ENCODE measurements around the gene CALHM3. TPM values are rescaled to one million over a fixed set of nuclear protein-coding genes. Genes with fewer than 3 reads are reported as not detected.

CALHM3 gene
- total RNA-seq, 1 experiment from 2014 or later = 0.29 TPM

DNA sequence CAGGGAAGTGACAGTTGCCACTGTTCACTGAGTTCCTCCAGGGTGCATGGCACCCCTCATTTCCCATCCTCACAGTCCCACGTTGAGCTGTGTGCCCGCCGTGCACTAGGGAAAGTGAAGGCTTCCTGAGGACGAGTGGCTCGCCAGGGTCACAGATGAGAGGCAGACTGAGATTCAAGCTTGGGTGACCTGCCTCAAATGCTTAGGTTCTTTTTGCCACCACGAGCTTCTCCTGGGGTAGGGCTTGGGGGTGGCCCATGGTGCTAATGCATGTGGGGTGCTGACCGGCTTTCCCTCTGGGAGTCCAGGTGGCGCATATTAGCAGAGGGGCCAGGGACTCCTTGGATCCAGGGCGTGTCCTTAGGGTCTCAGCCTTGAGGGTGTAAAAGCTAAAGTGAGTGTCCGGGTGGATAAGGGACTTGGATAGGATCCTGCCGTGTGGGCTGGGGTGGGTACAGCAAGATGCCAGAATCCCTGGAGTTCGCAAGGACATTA lies 28.8 kb downstream of the CALHM3 start:
- DNase-seq (ENCODE audit: low read depth) = no peak

DNA sequence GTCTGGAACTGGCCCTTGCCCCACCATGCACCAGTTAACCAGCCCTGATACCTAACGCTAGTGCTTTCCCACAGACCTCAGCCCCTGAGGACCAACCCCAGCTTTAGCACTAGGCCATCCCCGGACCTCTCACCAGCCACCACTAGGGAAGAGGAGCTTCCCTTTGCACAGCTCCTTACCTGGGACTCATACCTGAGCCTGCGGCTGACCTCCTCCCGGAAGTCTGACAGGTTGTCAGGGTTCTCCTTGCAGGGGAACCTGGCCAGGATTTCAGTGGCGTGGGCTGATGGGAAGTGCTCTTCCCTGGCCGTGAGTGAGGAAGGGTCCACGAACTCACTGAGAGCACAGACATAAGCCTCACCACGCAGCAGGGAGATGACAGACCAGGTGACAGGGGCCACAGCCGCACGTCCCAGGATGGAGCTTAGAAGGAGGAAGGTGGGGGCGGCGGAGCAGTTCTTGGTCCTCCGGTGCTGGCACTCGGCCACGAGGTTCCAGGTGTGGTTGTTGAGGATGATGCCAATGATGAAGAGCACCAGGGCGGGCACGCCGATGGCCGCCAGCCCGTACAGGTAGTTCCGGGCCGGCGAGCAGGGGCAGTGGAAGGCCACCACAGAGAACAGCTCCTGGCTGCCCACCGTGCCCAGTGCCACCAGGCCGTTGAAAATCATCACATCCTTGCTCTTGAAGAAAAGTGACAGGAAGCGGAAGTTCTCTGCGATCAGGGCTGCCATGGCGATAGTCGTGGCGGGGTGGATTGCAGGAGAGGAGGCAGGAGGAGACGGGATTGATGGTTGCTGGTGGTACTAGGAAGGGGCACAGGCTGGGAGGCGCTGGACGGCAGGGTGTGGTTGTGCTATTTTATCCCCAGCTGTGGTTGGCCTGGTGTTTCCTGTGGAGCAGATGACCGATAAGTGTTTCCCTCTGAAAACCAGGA lies 29.6 kb downstream of the CALHM3 start:
- no peak for DNase-seq (ENCODE audit: low read depth)

DNA sequence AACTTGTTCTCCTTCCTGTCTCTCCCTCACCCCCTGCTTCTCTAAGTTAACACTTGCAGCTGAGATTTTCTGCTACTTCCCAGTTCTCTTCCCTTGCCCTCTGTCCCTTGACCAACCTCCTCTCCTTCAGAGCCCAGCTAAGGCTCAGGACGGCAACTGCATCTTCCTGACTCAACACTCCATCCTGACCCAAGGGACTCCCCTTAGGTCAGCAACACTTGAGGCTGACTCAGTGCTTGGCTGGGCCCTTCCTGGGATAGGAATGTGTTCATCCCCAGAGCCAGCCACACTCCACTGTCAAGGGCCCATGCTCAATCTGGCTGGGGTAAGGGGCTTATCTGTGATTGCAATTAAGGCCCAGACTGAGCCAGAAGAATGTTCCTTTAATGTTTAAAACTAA lies 30.3 kb downstream of the CALHM3 start:
- DNase-seq (ENCODE audit: low read depth) = peak; percentile 67

- no peak for DNase-seq (ENCODE audit: low read depth)
Measured at GRCh38 chr10:103447187-103447586, 31.9 kb downstream of the CALHM3 start.

GRCh38 chr10:103445767-103446567 lies 33.1 kb downstream of the CALHM3 start:
- DNase-seq (ENCODE audit: low read depth) = no peak

DNA sequence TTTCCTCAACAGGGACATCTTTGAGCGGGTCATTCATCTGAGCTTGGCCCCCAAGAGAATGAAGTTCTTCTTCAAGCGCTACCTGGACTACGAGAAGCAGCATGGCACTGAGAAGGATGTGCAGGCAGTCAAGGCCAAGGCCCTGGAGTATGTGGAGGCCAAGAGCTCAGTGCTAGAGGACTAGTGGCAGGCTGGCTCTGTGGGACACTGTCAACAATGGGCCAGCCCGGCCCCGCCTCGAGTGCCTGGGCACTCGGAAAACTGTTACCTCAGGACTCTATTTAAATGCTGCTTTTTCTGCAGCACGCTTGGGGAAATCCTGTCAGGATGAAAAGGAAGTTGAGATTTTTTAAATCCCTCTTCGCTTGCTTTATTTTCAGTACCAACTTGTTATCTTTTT lies 33.7 kb downstream of the CALHM3 start:
- DNase-seq (ENCODE audit: low read depth) = no peak

DNA sequence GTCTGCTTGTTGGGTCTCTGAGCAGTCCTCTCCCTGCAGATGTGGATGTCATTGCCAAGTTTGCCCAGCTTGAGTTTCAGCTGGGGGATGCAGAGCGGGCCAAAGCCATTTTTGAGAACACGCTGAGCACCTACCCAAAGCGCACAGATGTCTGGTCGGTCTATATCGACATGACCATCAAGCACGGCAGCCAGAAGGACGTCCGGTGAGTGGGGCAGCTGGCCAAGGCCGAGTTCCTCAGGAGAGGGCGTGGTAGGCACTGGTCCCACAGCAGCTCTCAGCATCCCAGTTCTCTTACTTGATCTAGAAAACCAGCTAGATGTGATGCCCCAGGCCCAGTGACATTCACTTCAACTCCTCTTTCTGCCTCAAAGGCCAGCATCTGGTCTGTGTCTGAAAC lies 34.6 kb downstream of the CALHM3 start:
- no peak for DNase-seq (ENCODE audit: low read depth)

DNA sequence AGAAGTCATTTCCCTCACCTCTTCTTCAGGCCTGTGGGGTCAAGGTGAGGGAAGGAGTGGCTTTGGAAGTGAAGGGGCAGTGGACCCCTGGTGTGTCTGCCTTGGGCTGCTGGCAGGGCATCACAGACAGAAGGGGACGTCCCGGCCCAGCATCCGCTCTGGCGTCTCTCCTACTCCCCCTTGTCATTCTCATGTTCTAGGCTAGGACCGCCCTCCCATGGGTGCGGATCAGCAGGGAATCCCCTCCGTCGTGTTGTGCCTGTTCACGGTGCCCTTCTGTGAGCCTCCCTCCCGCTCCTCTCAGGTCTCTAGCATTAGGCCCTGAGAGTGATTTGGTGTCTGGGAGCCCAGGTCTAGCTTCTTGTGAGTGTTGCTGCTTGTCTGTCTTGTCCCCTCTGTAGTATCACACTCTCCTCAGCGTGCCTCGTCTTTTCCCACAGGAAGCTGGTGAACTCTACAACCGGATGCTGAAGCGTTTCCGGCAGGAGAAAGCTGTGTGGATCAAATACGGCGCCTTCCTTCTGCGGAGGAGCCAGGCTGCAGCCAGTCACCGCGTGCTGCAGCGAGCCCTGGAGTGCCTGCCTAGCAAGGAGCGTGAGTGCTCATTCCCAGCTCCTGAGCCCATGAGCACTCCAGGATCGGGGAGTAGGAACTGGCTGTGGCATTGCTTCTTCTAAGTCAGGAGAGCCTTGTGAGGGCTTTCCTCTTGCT lies 35.4 kb downstream of the CALHM3 start:
- no peak for DNase-seq (ENCODE audit: low read depth)

GRCh38 chr10:103442031-103442461 lies 37.0 kb downstream of the CALHM3 start:
- peak; percentile 41 for DNase-seq (ENCODE audit: low read depth)

- DNase-seq (ENCODE audit: low read depth) = no peak
Measured at GRCh38 chr10:103441611-103442010, 37.4 kb downstream of the CALHM3 start.

DNA sequence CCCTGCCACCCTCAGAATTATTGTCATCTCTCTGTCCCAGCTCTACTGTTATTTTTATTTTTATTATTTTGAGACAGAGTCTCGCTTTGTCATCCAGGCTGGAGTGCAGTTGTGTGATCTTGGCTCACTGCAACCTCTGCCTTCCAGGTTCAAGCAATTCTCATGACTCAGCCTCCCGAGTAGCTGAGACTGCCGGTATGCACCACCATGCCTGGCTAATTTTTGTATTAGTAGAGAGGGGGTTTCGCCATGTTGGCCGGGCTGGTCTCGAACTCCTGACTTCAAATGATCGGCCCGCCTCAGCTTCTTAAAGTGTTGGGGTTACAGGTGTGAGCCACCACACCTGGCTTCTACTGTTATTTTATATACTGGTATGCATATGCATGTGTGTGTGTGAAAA lies 37.8 kb downstream of the CALHM3 start:
- no peak for DNase-seq (ENCODE audit: low read depth)

GRCh38 chr10:103440416-103440815 lies 38.6 kb downstream of the CALHM3 start:
- DNase-seq (ENCODE audit: low read depth) = no peak

DNA sequence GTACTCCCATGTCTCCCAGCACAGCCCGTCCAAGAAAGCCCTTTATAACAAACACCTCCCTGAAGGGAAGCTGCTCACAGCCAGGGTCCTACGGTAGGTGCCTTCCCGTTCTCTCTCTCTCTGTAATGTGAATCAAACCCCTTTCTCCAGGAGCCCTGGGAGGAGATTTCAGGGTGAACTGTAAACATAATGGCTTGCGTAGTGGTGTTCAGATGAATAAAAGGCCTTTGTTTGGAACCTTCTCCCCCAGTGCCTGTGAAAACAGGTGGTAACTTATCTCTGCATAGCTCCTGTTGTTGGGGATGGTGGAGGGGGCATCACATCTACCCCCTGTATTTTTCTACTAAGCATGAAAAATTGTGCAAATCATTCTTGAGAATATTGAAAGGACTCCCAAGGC lies 39.3 kb downstream of the CALHM3 start:
- DNase-seq (ENCODE audit: low read depth) = no peak

DNA sequence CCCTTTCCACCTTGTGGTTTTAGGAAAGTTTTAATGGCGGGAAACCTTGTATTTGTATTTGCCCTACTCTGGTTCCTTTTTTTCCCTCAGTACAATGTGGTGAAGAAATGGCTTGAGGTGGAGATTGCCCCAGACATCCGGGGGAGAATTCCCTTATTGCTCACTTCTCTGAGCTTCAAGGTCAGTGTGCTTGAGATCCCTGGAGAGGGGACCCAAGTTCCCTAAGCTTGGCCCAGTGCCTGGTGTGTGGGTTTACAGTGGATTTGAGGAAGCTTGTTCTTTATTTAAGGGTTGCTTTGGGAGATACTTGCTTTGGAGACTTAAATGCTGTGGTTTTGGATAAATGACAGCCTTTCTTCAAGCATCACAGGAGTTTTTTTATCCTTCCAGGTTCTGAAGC lies 45.2 kb downstream of the CALHM3 start:
- DNase-seq (ENCODE audit: low read depth) = no peak

DNA sequence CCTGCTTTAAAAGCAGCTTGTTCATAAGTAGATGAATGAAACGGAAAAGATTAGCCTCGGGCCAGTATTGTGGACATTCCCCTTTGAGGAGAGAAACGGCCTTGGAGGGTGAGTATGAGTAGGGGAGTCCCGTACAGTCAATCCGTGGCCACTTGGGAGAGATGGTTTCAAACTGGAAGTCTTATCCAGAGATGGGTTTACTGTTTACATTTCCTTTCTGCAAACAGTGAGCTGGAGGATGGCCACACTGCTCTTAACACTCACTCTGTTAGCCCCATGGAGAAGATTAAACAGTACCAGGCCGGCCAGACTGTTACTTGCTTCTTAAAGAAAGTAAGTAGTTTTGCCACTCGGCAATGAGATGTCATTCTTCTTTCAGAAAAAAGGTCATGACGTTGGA lies 47.1 kb downstream of the CALHM3 start:
- DNase-seq (ENCODE audit: low read depth) = no peak

- no peak for DNase-seq (ENCODE audit: low read depth)
Measured at GRCh38 chr10:103429647-103430046, 49.4 kb downstream of the CALHM3 start.

DNA sequence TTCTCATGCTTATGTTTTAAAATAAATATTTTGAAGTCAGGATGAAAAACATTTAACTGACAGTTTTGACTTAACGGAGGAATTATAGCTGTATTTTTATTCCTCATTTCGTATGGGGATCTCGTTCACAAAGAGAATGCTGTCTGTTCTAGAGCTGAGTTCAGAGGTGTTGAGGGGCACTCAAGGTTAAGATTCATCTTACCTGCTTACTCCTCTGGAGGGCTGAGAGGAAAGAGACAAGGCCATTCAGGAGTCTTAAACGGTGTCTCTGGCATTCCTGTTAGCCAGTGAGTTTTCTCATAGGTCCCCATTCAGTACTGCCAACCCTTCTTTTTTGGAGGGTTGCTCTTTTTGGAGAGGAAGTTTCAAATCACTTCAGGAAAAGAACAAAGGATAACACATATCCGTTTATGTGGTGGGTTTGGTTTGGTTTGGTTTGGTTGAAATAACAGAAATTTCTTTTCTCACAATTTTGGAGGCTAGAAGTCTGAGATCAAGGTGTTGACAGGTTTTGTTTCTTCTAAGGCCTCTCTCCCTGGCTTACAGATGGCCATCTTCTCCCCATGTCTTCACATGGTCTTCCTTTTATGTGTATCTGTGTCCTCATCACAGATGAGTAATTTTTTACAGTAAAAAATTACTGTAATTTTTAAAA lies 49.9 kb downstream of the CALHM3 start:
- no peak for DNase-seq (ENCODE audit: low read depth)

DNA sequence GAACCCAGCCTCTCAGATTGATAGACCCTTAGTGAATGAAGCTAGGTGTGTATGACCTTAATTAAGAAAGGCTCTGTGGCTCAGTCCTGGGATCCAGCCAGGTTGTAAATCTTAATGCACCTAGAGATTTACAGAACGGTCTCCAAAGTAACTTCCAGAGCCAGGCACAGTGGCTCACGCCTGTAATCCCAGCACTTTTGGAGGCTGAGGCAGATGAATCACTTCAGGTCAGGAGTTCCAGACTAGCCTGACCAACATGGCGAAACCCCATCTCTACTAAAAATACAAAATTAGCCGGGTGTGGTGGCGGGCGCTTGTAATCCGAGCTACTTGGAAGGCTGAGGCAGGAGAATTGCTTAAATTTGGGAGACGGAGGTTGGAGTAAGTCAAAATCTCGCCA lies 51.2 kb downstream of the CALHM3 start:
- DNase-seq (ENCODE audit: low read depth) = no peak

DNA sequence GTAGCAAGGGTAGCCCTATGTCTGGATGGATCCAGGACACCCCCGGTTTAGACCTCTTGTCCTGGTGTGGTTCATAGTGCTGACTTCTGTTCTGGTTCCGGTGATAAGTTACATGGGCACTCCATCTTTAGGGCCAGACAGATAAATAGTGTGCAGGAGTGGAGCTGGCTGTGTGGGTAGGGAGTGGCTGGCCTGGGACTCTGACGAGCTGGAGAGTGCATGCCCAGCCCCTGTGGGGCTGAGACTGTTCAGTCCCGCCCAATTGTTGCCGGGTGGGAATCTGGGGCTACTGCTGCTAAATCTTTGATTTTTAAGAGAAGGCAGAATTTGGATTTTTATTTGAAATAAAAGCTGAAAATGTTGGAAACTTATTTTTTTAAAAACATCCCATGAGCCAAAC lies 55.3 kb downstream of the CALHM3 start:
- DNase-seq (ENCODE audit: low read depth) = no peak
